Measurements from ENCODE around the gene REC8.

The REC8 gene

DNA sequence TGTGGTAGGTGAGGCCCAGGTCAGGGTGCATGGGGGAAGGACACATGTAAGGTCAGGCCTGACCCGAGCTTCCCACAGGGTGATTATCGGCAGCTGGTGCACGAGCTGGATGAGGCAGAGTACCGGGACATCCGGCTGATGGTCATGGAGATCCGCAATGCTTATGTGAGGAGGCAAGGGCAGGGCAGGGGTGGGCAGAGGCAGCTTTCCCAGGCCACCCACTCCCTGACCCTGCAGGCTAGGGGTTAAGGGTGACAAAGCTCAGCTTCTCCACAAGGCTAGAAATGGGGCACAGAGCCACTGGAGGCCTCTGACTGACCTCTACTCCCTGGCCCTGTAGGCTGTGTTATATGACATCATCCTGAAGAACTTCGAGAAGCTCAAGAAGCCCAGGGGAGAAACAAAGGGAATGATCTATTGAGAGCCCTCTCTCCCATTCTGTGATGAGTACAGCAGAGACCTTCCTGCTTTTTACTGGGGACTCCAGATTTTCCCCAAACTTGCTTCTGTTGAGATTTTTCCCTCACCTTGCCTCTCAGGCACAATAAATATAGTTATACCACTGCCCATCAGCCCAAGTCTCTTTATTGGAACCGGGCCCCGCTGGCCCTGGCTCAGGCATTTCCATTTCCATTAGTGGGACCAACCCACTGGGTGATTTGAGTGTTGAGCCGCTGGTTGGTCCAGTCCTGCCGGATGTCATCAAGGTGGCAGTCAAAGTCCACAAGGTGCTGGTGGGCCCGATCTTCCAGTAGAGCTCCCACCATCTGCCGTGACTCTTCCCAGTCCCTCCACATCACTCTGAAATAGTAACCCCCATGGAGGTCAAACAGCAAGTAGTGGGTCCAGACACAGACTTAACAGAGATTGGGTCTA is 33.2 kb upstream of the REC8 start:
- DNase-seq (ENCODE audit: low read depth) = no peak

DNA sequence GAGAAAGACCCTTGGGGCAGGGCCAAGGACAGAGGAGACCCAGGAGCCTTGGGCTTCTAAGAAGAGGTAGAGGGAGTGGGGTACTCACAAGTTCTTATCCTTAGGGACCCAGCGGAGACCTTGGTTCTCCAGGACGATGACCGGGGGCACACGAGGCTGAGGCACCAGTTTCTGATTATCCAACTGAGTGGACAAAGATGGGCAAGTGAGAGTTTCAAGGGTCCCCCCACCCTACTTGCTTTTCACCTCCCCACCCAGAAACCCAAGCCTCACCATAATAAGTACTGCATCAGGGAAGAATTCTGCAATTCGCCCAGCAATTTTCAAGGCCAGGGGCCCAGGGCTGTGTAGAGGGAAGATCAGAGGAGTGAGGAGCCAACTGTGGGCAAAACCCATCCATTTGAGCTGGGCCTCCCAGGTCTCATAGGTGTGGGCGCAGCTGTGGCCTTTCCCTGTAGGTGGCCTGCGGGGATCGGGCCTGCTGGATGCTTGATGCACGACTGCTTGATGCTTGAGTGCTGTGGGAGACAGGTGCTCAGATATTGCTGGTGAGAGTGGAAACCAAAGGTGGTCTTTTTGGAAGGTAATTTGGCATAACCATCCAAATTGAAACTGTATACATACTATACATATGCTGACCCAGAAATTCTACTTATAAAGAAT is 32.5 kb upstream of the REC8 start:
- DNase-seq (ENCODE audit: low read depth) = no peak

DNA sequence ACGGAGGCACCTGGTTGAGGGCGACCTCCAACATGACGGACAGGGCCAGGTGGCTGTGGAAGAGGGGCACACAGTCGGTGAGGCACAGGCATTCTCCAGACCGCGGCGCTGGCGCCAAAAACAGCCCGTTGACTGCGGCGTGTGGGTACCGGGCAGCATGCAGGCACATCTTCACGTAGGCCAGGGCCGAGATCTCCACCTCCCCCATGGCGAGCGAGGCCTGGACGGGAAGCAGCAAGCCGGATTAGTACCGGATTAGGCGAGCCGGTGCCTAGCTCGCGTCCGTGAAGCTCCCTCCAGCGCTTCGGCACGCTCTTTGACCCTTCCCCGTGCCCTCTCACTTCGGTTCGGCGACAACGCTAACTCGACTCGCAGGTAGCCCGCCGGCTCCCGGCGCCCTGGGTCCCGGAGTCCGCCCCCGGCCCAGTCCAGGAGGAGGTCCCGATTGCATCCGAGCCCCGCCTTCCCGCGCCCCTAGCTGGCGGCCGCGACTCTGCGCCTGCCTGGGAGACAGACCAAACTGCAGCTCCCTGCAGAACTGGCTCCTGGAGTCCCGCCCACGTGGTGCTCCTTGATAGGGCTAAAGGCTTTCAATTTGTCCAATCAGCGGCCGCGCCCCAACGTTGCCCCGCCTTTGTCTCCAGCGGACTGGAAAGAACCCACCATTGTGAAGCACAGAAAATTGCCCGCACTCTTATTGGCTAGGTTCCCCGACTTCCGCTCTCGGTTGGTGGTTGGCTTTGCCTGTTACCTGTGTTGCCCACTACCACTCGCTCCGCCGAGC is 30.6 kb upstream of the REC8 start, which contains the start of gene EMC9:
TSS of gene EMC9 (minus strand) at position 495 of the 784 bp plus-strand sequence. CDS start at position 208, 287 bp downstream.
- DNase-seq (ENCODE audit: low read depth) = peak; percentile 99

DNA sequence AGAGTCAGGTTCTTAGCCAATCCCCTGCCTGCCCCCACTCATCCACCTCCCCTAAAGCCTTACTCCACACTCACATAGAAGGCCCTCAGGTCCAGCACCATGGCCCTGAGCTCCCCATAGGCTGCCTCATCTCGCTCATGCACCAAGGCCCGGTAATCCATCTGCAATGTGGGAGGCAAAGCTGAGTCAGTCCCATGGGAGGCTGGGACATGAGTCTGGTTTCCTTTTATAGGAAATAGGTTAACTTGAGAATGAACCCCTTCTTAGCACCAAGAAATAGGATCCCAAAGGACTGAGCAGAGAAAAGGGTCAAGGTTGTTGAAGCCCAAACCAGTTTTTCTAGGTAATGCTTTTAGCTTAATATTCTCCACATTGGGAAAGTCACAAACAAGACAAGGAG is 28.4 kb upstream of the REC8 start:
- no peak for DNase-seq (ENCODE audit: low read depth)

DNA sequence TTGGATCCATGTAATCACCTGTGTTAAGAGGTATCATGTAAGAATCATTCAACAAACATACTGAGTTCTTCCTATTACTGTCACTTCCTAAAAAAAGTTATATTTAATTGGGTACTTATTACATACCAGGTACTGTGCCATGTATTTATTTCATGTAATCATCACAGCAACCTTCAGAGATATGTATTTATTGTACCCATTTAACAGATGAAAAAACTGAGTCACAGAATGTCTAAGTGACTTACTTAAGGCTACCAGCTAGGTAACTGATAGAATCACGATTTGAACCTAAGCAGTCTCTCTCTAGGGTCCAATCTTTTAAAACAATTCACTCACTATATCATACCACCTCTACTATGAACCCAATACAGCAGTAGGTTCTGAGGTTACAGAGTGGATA is 27.4 kb upstream of the REC8 start:
- no peak for DNase-seq (ENCODE audit: low read depth)

DNA sequence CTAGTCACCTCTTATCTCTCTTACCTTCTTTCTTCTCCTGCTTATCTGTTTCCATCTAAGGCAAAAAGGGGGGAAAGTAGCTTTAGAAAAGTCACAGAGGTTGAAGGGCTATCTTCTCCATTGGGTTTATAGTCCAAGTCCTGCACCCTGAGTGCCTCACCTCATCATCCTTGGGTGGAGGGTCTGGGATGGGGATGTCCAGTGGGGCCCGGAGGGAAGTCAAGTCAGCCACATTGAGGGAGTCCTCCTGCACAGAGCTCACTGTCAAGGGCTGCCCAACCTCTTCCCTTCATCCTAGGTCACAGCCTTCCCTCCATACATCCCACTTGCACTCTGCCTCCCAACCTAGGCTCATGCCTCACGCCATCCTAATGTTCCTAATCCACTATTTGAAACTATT is 26.7 kb upstream of the REC8 start:
- DNase-seq (ENCODE audit: low read depth) = no peak

DNA sequence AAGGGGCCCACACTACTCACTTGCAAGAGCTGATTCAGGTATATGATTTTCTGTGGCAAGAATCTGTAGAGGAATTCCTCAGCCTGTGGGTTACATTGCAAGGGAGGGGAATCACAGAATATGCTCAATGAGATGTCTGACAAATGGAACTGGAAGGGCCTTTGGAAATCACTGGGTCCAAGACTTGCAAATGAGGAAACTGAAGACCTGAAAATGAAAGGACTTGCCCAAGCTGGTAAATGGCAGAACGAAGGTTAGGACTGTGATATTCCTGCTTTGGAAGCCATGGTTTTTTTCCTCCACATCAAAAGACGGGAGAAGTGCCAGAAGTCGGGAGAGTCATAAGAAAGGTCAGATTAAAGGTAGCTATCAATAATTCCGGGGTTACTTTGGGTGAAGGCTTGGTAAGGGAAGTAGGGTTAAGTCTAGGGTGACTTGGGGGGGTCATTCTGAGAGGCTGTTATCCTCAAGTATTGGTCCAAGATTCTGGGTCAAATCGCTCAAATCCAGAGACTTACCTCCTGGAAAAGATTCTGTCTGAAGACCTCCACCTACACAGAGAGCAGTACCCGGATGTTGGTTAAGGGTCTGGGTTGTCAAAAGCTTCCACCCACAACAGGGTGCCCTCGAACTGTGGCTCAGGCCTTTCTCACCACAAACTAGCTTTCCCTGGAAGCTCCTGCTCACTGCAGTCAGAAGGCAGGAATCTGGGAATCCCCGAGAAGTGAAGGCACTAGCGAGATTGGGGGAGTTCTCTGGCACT is 26.0 kb upstream of the REC8 start:
- no peak for DNase-seq (ENCODE audit: low read depth)

DNA sequence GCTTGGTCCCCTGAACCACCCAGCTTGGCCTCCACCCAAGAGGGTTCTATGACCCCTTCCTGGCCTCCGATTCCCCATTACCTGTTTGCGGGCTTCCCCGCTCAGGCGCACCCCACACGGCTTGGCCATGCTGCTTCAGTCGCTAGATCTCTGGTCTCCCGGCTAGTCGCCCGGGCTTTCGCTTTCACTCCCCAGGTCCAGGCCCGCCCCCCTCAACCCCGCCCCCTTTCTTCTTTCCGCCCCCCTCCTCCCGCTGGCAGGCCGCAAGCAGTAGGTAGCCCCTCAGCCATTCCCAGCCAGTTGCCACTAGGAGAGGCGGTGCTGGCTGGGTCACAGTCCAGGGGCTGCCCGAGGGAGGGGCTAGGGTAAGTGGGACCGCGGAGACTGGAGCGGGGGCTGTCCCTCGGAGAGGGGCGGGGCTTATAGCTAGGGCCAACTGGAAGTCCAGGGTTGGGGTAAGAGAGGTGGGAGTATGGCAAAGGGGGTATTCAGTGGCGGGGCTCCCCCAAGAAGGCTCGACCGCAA is 25.4 kb upstream of the REC8 start, which contains the start of gene PSME2:
TSS of gene PSME2 (minus strand) at position 158 of the 525 bp plus-strand sequence. CDS start at position 129, 29 bp downstream.
- DNase-seq (ENCODE audit: low read depth) = peak; percentile 75

DNA sequence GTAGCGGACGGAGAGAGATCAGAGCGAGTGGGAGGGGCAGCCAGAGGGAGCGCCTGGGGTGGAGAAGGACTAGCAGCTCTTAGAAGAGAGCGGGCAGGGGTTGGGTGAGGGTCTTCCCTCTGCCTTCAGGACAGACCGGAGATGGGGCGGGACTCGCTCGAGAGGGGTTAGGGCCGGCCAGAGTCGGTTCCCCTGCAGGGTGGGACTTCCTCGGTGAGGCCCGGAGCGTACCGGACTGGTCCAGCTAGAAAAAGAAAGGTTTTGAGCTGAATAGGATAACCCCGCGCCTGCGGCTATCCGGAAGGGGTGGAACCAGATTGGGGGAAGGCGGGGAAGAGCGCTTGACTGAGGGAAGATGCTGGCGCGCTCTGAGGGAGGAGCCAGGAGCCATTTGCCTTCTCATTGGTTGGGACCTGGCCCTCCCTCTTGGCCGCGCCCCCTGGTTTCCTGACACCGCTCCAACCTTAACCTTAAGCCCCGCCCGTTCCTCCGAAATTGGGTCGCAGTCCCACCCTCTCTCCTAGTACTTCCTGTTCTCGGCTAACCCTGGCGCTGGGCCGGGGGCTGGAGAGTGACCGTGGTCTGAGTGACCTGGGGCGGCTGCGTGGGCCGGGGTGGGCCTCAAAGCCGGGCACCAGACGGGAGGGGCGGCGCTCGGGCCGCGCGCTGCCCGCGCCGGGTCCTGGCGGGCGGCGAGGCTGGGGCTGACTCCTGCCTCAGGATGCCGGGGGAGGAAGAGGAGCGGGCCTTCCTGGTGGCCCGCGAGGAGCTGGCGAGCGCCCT is 24.7 kb upstream of the REC8 start, which contains the start of gene RNF31:
TSS of gene RNF31 (plus strand) at position 521 of the 783 bp plus-strand sequence. CDS start at position 722, 201 bp downstream.
- peak; percentile 96 for DNase-seq (ENCODE audit: low read depth)

DNA sequence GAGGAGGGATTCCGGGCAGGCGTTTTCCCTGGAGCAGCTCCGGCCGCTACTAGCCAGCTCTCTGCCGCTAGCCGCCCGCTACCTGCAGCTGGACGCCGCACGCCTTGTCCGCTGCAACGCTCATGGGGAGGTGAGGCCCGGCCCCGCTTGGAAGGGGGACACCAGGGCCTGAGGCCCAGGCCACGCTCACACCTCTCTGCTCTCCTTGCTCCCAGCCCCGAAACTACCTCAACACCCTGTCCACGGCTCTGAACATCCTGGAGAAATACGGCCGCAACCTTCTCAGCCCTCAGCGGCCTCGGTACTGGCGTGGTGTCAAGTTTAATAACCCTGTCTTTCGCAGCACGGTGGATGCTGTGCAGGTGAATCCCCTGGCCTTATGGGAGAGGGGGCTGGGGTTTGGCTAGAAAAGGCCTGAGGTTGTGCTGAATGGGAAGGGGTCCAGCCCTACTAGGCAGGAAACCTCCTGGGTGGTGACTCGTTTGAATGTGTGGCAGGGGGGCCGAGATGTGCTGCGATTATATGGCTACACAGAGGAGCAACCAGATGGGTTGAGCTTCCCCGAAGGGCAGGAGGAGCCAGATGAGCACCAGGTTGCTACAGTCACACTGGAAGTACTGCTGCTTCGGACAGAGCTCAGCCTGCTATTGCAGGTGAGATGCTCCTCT is 24.0 kb upstream of the REC8 start:
- DNase-seq (ENCODE audit: low read depth) = no peak

DNA sequence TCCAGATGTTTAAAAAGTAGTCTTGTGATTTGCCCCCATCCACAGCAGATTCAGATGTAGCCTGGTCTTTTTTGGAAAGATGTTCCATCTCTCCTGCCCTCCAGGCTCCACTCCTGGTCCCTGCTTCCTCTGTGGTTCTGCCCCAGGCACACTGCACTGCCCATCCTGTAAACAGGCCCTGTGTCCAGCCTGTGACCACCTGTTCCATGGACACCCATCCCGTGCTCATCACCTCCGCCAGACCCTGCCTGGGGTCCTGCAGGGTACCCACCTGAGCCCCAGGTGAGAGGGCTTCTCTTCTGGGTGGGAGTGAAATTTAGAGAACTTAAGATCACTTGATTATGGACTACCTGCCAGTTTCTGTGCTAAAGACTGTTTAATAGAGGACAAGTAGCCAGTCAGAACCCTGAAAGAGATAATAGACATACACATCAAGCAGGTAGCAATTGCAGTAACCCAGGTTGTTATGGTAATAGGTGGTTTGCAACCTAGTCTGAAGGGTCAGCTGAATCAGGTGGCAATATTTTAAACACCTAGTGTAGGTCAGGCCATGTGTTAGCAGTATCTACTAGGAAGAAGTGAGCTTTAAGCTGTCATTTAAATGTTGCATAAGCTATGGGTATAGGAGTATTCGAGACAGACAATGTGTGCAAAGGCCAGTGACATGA is 22.4 kb upstream of the REC8 start:
- DNase-seq (ENCODE audit: low read depth) = no peak

DNA sequence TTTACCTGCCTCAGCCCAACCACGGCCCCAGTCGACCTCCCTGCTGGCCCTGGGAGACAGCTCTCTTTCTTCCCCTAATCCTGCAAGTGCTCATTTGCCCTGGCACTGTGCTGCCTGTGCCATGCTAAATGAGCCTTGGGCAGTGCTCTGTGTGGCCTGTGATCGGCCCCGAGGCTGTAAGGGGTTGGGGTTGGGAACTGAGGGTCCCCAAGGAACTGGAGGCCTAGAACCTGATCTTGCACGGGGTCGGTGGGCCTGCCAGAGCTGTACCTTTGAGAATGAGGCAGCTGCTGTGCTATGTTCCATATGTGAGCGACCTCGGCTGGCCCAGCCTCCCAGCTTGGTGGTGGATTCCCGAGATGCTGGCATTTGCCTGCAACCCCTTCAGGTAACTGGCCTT is 21.8 kb upstream of the REC8 start:
- DNase-seq (ENCODE audit: low read depth) = no peak

DNA sequence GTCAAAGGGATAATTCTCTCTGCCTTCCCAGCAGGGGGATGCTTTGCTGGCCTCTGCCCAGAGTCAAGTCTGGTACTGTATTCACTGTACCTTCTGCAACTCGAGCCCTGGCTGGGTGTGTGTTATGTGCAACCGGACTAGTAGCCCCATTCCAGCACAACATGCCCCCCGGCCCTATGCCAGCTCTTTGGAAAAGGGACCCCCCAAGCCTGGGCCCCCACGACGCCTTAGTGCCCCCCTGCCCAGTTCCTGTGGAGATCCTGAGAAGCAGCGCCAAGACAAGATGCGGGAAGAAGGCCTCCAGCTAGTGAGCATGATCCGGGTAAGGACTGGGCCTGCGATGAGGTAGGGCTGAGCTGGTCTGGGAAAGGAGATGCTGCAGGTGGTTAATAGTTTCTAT is 21.3 kb upstream of the REC8 start:
- DNase-seq (ENCODE audit: low read depth) = no peak

DNA sequence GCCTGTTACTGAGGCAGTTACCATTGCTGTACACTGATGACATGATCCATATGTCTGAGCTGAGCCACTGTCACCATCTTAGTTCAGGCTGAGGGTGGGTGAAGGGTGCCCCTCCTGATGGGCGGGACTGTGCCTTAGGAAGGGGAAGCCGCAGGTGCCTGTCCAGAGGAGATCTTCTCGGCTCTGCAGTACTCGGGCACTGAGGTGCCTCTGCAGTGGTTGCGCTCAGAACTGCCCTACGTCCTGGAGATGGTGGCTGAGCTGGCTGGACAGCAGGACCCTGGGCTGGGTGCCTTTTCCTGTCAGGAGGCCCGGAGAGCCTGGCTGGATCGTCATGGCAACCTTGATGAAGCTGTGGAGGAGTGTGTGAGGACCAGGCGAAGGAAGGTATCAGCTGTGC is 20.9 kb upstream of the REC8 start:
- no peak for DNase-seq (ENCODE audit: low read depth)

DNA sequence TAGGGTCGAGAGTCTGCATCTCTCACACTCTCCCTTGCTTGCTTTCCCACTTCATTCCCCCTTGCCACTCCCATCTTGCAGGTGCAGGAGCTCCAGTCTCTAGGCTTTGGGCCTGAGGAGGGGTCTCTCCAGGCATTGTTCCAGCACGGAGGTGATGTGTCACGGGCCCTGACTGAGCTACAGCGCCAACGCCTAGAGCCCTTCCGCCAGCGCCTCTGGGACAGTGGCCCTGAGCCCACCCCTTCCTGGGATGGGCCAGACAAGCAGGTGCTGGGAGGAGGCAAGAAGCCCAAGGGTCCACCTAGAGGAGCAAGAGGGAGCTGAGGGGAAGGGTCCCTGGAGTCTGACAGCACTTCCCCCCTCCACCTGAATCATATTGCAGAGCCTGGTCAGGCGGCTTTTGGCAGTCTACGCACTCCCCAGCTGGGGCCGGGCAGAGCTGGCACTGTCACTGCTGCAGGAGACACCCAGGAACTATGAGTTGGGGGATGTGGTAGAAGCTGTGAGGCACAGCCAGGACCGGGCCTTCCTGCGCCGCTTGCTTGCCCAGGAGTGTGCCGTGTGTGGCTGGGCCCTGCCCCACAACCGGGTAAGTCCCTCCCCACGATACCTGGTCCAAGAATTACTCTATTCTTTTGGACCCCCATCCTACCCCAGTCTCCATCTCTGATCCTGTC is 20.3 kb upstream of the REC8 start:
- no peak for DNase-seq (ENCODE audit: low read depth)

DNA sequence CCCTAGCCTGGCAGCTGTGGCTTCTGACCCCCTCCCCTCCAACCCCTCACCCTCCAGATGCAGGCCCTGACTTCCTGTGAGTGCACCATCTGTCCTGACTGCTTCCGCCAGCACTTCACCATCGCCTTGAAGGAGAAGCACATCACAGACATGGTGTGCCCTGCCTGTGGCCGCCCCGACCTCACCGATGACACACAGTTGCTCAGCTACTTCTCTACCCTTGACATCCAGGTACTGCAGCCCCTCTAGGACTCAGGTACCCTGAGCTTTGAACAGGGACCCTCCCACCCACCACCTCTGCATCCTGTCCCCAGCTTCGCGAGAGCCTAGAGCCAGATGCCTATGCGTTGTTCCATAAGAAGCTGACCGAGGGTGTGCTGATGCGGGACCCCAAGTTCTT is 16.8 kb upstream of the REC8 start:
- DNase-seq (ENCODE audit: low read depth) = no peak

DNA sequence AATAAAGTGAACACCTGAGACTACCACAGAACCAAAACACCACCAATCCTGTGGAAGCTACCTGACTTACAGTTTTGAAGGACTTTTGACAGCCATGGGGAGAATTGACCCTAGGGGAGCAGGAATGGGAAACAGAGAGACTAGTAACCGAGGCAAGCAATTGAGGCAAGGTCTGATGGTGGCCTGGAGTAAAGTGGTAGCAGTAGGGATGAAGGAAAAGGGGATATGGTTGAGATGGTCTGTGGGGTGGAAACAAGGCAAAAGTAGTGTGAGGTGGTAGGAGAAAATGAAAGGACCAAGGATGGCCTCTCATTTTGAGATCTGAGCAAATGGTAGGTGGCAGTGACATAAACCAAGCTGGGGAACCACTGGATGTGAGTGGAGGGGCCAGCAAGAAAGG is 15.0 kb upstream of the REC8 start:
- DNase-seq (ENCODE audit: low read depth) = no peak

DNA sequence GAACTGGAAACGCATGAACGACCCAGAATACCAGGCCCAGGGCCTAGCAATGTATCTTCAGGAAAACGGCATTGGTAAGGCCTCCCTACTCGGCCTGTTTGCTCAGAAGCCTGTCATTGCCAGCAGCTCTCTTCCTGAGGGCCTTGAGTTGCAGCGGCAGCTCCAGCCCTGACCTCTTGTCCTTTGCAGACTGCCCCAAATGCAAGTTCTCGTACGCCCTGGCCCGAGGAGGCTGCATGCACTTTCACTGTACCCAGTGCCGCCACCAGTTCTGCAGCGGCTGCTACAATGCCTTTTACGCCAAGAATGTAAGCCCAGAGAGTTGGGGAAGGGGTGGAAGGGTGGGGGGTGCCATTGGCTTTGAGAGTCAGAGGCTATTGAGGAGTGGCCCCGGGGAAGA is 14.5 kb upstream of the REC8 start:
- DNase-seq (ENCODE audit: low read depth) = no peak

All from activated gamma-delta T cell treated with anti-CD3 and anti-CD28 coated beads, Interleukin-2, amount 50 U/mL, for 16 hours (primary cell).